Measurements from ENCODE around the gene PXDN.
"Not testable (repeated sequence)": the region's sequence is repeated elsewhere in the genome, so short reads cannot be mapped to it uniquely, and the experiment has no call there.

Gene PXDN

DNA sequence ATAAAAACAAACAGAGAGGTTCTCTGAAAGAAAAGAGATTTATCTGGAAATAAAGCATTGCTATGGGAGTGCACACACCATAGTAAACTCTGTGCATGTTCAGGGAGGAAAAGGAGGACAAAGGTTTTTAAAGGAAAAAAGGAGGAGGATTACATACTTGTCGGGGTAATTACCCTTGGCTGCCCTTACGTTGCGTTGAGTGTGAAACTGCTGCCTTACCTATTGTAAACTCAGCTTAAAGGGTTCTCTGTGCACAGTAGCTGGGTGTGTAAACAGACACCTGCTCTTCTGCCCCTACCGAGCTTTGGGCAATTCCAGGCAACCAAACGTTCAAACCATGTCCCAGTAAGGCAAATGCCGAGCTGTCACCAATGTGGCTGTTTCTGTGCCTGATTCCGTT is 29.6 kb upstream of the PXDN start:
- no peak for DNase-seq

DNA sequence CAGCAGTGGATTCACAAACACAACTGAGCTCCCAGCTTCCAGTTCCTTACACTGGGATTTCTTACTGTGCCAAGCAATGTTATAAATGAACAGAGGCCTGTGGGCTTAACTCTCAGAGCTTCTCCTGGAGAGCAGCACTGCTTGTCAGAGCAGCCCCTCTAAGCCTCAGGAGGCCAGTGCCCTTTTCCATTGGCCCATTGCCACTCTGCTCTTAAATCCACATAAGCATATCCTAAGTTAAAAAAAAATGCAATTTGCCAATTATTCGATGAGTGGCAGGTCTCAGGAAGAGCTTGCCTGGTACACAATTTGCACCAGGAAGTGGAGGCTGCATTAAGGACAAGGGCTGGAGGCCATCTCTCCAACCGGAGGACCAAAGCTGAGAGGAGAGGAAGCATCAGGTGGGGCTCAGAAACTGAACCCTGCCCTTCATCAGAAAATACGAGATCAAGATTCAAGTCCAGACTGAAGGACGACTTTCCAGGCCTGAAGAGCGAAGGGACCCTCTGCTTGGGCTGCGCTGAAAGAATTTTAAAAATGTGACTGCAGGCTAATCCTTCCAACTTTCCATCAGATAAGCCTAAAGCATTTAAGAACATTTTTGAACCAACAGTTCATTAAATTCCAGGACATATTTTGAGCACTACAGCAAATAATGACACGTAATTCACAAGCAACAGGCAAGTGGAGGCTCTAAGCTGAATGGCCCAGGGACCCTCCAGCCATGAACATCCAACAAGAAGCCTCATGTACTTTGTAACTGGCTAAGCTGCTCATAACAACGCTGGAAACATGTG is 28.4 kb upstream of the PXDN start:
- no peak for DNase-seq

DNA sequence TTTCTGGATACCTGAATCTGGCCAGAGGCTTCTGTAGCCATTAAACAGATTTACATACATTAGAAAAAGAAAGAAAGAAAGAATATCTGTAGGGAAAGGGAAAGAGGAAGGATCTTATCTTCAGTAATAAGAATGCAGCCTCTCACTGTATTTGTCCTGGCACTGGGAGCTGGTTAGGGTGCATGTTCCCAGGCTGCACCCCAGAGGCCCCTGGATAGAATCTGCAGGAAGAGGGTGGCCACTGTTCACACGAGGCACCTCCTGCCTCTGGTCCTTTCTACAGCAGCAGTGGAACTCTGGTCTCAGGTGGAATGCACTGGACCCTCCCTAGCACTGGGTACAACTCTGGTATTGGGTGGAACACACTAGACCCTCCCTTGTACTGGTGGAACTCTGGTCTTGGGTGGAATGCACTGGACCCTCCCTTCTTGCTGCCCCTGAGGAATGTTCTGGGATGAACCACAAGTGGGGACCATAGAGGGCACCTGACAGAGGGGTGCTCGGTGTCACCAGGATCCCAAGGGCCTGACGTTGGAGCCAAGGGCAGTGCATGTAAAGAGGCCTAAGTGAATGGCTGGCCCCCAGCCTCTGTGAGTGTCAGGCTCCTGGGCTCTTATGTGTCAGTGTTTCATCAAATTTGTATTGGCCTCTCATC is 27.4 kb upstream of the PXDN start:
- no peak for DNase-seq

DNA sequence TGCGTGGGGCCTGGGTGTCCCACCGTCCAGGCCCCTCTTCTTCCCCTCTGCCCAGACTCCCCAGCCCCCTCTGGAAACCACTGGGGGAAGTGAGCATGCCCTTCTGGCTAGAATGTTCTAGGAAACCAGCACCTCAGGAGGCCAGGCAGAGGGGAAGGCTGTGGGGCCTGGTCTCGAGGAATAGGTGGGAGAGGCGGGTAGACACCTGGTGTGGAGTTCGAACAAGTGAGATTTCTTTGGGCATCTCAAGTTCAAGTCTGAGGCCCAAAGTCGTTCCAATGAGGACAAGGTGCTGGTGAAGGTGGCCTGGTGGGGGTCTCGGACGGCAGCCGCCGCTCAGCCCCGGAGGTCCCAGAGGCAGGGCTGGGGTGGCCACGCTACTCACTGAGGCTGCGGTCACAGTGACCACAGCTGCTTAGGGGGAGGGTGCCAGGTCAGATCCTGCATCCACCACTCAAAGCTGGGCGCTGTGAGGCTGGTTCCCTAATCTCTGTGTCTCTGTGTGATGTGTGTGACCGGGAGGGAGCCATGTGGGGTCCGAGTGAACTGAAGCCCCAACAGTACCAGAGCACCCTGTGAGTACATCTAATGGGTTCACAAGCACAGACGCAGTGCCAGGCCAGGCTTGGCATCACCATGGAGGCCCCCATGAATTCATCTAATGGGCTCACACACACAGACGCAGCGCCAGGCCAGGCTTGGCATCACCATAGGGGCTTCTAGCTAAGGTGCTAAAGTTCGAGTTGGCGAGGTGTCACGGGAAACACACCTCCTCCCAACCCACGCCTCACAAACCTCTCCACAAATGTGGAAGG is 26.5 kb upstream of the PXDN start:
- DNase-seq, result no peak

DNA sequence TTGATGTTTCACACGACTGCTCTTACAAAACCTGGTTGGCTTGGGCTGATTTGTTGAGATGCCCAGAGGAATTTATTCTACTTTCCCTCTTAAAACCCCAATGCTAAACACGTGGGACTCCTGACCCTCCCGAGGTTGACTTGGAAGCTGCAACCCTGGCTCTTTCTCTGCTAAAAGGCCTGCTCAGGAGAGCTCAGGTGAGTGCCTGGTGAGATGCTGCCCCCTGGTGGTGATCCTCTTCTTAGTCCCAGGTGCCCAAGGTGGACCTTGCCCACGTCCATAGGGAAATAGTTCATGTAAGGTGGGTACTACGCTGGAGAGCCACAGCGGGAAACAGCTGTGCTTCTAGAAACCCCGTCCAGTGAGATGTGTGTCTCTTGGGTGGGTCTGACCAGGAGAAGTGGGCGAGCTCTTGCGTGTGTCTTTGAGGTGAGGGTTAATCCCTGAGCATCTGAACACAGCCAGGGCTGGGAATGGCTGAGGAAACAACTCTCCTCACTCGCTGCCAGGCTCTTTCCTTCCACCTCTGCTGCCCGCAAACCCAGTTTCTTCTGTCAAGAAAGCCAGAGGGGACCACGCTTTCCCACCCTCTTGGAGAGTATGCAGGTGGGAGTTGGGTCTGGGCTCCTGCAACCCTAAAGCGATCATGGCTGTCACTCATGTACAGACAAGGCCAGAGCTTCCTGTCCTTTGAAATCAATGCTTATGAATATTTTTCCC is 25.5 kb upstream of the PXDN start:
- DNase-seq, result peak; percentile 82

DNA sequence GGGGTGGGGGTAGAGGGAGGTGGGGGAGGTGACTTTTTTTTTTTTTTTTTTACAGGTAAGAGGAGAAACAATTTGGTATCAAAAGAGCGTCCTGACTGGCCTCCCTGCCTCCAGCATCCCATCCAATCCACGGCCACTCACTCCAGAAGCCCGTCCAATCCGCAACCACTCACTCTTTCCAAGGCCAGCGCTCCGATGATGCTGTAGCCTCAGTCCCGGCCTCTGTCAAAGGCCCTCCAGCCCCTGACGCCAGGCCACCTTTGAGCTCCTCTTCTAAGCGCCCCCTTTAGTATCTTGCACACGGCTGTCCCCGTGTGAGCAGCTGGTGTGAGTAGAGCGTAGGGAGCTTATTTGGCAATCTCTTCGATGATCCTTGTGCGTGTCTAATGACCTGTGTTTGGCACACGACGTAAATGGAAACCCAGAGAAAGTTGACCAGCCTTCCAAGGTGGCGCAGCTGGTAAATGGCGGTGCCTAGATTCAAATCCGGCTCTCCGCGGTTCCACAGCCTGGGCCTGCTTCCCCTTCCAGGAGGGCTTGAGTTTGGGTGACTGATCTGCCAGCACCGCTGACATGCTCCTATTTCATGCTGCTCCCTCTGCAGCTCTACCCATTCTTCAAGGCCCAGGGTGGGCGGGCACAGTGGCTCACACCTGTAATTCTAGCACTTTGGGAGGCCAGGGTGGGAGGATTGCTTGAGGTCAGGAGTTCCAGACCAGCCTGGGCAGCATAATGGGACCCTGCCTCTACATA is 23.8 kb upstream of the PXDN start:
- no peak for DNase-seq

DNA sequence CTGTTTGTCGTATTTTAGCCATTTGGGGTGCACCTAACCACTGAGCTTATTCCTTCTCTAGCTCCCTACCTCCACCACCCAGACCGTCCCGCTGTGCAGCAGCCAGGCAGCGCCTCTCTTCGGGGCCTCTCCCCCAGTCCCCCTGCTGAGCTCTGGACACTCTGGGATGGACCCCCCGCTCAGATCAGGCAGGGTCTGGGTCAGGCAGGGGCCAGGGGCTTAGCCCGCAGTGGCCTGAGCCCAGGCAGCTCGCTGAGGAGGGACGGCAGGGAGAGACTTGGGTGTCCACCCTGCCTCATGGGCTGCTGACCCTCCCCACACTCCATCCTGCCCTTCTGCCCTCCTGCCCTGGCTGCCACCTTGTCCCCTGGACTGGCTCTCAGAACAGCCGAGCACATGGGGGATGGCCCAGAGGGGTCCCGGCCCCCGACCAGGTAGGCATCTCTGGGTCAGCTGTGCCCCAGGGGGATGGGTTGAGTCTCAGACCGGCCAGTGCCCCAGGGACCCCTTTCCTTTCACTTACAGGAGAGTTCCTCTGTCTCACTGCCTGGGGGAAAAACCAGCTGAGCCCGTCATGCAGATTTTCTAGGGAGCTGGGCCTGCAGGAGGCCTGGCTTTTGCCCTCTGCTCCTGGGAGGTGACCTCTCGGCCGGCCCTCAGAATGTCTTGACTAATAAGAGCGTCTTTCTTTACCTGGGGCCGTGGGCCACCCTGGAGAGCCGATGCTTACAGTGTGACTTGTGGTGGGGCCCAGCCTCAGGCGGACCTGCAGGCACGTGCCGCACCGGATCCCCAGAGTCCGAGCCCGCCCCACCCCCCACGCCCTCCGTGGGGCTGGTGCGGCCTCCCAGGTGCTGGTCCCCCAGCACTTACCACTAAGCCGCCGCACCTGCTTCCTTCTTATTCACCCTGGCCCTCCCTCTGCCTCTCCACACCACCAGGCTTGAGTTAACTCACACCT is 22.8 kb upstream of the PXDN start:
- no peak for DNase-seq

DNA sequence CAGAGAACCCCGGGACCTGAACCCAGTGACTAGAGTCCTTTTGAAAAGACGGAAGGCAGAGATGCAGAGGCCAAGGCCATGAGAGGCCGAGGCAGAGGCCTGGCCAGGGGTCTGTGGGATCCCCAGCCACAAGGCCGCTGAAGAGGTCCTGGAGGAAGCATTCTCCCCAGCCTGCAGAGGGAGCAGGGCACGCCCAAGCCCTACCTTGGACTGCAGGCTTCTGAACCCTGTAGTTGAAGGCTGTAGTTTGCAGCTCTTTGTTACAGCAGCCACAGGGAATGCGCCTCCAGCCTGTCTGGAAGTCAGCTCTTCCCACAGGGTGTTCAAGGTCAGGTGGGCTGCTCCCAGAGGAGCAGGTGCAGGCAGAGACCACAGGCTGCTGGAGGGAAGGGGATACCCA is 22.1 kb upstream of the PXDN start:
- DNase-seq, result no peak

DNA sequence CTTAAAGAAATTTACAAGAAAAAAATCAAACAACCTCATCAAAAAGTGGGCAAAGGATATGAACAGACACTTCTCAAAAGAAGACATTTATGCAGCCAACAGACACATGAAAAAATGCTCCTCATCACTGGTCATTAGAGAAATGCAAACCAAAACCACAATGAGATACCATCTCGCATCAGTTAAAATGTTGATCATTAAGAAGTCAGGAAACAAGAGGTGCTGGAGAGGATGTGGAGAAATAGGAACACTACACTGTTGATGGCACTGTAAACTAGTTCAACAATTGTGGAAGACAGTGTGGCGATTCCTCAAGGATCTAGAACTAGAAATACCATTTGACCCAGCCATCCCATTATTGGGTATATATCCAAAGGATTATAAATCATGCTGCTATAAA is 20.9 kb upstream of the PXDN start:
- not testable (repeated sequence) for DNase-seq

DNA sequence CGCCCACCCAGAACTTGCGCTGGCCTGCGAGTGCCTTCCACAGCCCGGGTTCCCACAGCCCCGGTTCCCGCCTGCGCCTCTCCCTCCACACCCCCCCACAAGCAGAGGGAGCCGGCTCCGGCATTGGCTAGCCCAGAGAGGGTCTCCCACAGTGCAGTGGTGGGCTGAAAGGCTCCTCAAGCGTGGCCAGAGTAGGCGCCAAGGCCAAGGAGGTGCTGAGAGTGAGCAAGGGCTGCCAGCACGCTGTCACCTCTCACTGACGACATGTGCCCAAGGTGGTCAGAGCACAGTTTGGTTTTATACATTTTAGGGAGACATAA is 15.3 kb upstream of the PXDN start:
- DNase-seq, result no peak

DNA sequence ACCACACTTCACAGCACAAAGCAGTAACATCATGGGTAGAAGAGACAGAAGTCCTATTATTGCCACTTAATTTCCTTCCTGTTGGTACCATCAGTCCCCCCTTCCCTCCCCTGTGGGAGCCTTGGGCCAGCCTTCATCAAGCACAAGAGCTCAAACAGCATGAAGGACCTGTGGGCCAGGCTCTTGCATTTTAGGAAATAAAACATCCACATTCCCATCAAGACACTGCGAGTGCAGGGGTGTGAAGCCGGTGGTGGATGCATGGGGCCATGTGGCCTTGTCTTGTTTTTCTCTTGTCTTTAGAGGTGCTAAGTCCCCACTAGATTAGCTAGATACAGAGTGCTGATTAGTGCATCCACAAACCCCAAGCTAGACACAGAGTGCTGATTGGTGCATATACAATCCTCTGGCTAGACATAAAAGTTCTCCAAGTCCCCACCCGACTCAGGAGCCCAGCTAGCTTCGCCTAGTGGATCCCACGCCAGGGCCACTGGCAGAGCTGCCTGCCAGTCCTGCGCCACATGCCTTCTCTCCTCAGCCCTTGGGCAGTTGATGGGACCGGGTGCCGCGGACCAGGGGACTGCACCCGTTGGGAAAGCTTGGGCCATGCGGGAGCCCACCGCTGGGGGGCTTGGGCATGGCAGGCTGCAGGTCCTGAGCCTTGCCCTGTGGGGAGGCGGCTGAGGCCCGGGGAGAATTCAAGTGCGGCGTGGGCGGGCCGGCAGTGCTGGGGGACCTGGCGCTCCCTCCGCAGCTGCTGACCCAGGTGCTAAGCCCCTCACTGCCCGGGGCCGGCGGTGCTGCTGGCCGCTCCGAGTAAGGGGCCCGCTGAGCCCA is 14.7 kb upstream of the PXDN start:
- no peak for DNase-seq

DNA sequence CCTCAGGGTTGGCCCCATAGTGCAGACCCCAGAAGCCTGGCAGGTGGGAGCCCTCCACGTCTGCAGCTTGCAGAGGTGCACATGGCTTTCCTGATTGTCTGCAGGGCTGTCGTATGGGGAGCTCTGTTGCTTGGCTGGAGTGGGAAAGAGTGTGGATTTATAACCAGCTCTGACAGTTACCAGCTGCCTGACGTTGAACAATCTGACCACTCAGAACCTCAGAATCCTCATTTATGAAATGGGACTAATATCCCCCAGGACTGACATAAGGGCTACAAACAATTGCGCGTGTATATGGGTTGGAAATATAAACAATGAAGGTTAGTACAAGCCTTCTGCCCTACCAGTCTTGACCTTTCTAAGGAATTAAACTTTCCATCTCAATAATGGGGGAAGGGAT is 13.9 kb upstream of the PXDN start:
- no peak for DNase-seq

DNA sequence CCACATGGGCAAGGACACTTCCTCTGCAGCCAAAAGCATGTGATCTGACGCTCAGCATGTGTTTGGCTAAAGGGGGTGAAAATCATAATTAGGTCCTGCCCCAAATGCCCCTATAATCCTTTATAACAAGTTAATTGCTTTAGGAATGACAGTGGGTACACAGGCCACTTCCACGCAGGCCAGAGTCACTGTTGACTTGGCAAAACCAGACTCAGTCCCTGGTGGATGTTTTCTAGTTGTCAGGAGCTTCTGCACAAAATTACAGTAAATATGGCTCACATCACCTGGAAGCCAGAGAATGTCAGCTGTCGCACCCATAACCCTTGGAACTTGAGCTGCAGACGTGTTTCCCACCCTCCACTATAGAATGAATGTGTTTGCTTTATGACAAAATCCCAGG is 13.3 kb upstream of the PXDN start:
- DNase-seq, result no peak

DNA sequence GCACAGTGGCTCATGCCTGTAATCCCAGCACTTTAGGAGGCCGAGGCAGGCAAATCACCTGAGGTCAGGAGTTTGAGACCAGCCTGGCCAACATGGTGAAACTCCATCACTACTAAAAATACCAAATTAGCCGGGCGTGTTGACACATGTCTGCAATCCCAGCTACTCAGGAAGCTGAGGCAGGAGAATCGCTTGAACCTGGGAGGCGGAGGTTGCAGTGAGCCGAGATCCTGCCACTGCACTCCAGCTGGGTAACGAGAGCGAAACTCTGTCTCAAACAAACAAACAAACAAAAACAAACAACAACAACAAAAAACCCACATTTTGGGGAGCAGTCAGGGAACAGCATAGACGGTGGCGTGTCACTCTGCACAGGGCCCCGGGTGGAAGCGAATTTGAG is 12.8 kb upstream of the PXDN start:
- DNase-seq, result not testable (repeated sequence)

DNA sequence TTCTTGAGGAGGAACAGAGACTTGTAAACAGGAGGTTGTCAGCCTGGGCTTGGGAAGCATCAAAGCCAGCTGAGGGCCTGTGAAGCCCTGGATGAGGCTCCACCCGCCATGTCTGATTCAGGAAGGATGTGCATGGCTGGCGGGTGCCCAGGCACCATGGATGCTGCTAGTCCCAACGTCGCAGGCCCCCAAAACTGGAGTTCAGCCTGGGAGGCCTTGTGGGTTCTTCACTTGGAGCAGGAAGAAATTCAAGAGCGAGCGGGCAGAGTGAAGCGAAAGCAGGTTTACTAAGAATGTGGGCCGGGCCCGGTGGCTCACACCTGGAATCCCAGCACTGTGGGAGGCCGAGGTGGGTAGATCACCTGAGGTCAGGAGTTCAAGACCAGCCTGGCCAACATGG is 12.1 kb upstream of the PXDN start:
- no peak for DNase-seq

DNA sequence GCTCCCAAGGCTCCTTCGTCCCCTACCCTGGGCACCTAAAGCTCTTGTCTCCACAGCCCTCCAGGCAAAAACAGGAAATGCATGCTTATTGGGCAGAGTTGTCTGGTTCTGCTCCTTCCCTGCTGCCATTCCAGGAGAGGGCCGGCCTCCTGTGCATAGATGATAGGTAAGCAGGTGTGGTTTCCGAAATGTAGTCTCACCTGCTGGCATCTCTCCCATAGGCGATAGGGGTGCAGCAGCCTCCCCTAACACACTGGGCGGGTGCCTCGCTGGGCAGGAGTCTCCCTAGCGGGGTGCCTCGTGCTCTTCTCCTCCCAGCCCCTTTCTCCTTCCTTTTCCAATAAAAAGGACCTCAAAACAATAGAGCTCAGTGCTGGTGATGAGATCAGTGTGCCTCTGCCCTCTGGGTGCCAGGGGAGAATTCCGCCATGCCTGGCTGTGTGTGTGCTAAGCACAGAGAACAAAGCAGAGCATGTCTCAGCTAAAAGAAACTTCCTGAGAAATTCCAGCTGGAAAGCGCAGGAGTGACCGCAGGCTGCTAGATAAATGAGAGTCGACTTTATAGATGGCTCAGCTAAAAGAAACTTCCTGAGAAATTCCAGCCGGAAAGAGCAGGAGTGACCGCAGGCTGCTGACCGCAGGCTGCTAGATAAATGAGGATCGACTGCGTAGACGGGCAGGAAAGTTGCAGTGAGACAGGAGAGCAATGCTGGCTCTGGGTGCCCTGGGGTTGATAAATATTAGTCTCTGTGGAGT is 11.3 kb upstream of the PXDN start:
- no peak for DNase-seq

DNA sequence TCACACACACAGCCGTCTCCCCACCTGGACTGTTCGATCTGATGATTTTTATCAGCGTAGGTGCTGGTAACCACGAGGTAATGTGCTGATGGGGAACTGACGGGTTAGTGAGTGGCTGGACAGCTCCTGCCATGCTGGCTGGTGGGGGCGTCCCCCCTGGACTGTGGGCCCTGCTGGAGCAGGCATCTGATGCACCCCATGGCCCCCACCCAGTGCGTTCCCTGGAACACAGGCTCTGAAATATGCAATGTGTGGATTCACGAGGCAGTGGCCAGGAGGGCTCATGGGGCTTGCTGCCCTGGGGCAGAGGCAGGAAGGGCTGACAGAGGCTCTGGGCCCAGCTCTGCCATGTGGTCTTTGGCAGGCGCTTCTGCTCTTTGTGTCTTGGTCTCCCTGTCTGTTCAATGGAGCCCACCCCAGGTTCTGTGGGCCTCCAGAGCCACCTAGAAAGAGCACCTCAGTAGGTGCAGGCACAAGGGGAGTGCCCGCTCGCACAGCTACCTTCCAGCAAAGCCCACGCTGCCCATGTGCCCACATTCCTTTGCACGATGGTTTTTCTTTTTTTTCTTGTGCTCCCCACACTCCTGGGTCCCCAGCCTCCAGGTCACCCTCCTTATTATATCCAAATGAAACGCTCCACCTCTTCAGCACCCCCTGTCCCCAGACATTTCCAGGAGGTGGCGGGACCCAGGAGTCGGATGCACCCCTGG is 10.3 kb upstream of the PXDN start:
- DNase-seq, result no peak

DNA sequence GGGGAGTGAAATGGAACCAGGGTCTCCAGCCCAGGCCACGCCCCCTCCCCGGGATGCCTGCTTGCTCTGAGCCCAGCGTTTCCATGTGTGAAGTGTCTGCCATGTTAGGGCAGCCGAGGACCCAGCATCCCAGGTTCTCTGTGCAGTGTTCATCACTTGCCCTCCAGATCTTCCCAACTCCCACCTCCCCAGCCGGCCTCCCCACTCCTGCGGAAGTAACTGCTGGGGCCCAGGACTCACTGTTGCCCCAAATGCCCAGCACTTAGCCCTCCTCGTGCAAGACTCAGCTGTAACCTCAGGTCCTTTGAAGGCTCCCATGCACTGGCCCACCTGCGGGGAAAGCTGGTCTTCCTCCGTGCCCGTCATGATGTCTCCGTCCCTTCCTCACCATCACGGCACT is 9.7 kb upstream of the PXDN start:
- no peak for DNase-seq

DNA sequence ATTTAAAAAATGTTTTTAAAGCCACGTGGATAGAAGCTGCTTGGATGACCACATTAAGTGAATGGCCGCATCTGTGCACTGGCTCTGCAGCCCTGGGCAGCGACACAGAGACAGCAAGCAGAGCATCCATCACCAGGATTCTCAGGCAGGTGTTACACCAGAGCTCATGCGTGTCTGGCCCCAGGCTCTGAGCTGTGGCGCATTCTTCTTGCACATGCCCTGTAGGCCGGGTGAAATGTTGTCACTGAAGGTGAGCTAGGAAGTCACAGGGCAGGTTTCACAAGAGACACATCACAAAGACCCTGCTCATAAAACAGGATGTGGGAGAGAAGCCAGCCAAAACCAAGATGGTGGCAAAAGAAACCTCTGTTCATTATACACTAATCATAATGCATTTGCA is 8.4 kb upstream of the PXDN start:
- DNase-seq, result no peak

Data from NCI-H1436 (cell line).